ENCODE measurements around the gene GALK1. TPM values are rescaled to one million over a fixed set of nuclear protein-coding genes. Genes with fewer than 3 reads are reported as not detected.

GALK1 gene
- total RNA-seq, 4 donors from 2014 or later: 15.2 to 34.9 (median 22.9) TPM

GRCh38 chr17:75725504-75725903, 39.5 kb downstream of the GALK1 start:
- peaks cover 55% of the 10 kb centered on the region for H3K36me3 ChIP-seq
- H3K4me1 ChIP-seq: peaks cover 28% of the 10 kb centered on the region
- no peak for TF ChIP-seq CTCF (IDR thresholded peaks at IDR 0.05)
- no peak for TF ChIP-seq POLR2A (IDR thresholded peaks at IDR 0.05)
- TF ChIP-seq POLR2AphosphoS5 (IDR thresholded peaks at IDR 0.05): no peak
- TF ChIP-seq EP300 (IDR thresholded peaks at IDR 0.05): no peak
- no peak overlapping the region for H3K4me3 ChIP-seq
- no peak for DNase-seq (ENCODE audit: low spot score in 2 of 2)
- whole genome bisulfite sequencing: 79% methylated on average over 7 of the region's 7 CpGs
- H3K9me3 ChIP-seq: no peaks in the 10 kb centered on the region
- peaks cover 10% of the 10 kb centered on the region for H3K27me3 ChIP-seq
- H3K27ac ChIP-seq: no peak overlapping the region

GRCh38 chr17:75724016-75725003, 40.7 kb downstream of the GALK1 start:
- Histone ChIP-seq H3K27ac (peak overlapping the region; percentile 87), H3K9me3 (no peaks in the 10 kb centered on the region), H3K4me1 (peaks cover 30% of the 10 kb centered on the region), H3K36me3 (peaks cover 44% of the 10 kb centered on the region), H3K27me3 (peaks cover 10% of the 10 kb centered on the region), H3K4me3 (peak overlapping the region; percentile 63)
- WGBS: 60% methylated on average over 11 of the region's 23 CpGs
- TF ChIP-seq POLR2AphosphoS5 (IDR thresholded peaks at IDR 0.05): no peak
- no peak for TF ChIP-seq EP300 (IDR thresholded peaks at IDR 0.05)
- no peak for TF ChIP-seq CTCF (IDR thresholded peaks at IDR 0.05)
- TF ChIP-seq POLR2A (IDR thresholded peaks at IDR 0.05): no peak
- peak in 1 of 2 donors; percentile 60 for DNase-seq (ENCODE audit: low spot score in 2 of 2)

GRCh38 chr17:75723171-75723930, 41.6 kb downstream of the GALK1 start:
- 12% methylated on average over 6 of the region's 18 CpGs for WGBS
- Histone ChIP-seq H3K9me3 (no peaks in the 10 kb centered on the region), H3K27me3 (peaks cover 10% of the 10 kb centered on the region), H3K27ac (peak overlapping the region; percentile 87), H3K36me3 (peaks cover 37% of the 10 kb centered on the region), H3K4me3 (peak overlapping the region; percentile 63), H3K4me1 (peaks cover 30% of the 10 kb centered on the region)
- DNase-seq (ENCODE audit: low spot score in 2 of 2): peak in 1 of 2 donors; percentile 70
- TF ChIP-seq POLR2A (IDR thresholded peaks at IDR 0.05) (no peak), POLR2AphosphoS5 (IDR thresholded peaks at IDR 0.05) (peak in 2 of 3 donors; percentile 55)

GRCh38 chr17:75722542-75723095, 42.4 kb downstream of the GALK1 start:
- 48% methylated on average over 7 of the region's 9 CpGs for WGBS

More at GRCh38 chr17:75722542-75723095, 42.4 kb downstream of the GALK1 start:
- TF ChIP-seq POLR2A (IDR thresholded peaks at IDR 0.05): no peak
- TF ChIP-seq EP300 (IDR thresholded peaks at IDR 0.05): no peak
- TF ChIP-seq POLR2AphosphoS5 (IDR thresholded peaks at IDR 0.05): no peak
- no peak for TF ChIP-seq CTCF (IDR thresholded peaks at IDR 0.05)
- Histone ChIP-seq H3K27me3 (peaks cover 10% of the 10 kb centered on the region), H3K4me3 (peak overlapping the region; percentile 63), H3K9me3 (no peaks in the 10 kb centered on the region), H3K4me1 (peaks cover 30% of the 10 kb centered on the region), H3K36me3 (peaks cover 30% of the 10 kb centered on the region), H3K27ac (peak overlapping the region; percentile 87)
- peak in 1 of 2 donors; percentile 62 for DNase-seq (ENCODE audit: low spot score in 2 of 2)
